Transverse colon (tissue), 4 donors: Measurements from ENCODE around the gene TLE3.

ENCODE experiments used
- EP300 ChIP-seq: sonication (generic); formaldehyde crosslinking; IDR thresholded peaks from one replicate; pipeline ENCODE4 v1.6.1; 2017; ENCODE audit warnings: antibody characterized with exemption, low read depth
- POLR2AphosphoS5 ChIP-seq, 3 donors: sonication (generic); formaldehyde crosslinking; IDR thresholded peaks; one replicate each; pipeline ENCODE4 v1.6.1; 2016; ENCODE audit warnings: antibody characterized with exemption in 3 of 3
- TF ChIP-seq, protein P1 (sequence below), 5 experiments: fragments of 200-600 bp in 3 of 5; fragments of 450-650 bp in 2 of 5; sonication (generic) in 3 of 5; IDR thresholded peaks; 1 replicate in 2 of 5; 2 replicates in 3 of 5; pipeline ENCODE4 v1.5.1; 2016 to 2017; ENCODE audit warnings: antibody characterized with exemption in 5 of 5, inconsistent platforms in 3 of 5, mild to moderate bottlenecking in 2 of 5, moderate library complexity in 1 of 5

DNA sequence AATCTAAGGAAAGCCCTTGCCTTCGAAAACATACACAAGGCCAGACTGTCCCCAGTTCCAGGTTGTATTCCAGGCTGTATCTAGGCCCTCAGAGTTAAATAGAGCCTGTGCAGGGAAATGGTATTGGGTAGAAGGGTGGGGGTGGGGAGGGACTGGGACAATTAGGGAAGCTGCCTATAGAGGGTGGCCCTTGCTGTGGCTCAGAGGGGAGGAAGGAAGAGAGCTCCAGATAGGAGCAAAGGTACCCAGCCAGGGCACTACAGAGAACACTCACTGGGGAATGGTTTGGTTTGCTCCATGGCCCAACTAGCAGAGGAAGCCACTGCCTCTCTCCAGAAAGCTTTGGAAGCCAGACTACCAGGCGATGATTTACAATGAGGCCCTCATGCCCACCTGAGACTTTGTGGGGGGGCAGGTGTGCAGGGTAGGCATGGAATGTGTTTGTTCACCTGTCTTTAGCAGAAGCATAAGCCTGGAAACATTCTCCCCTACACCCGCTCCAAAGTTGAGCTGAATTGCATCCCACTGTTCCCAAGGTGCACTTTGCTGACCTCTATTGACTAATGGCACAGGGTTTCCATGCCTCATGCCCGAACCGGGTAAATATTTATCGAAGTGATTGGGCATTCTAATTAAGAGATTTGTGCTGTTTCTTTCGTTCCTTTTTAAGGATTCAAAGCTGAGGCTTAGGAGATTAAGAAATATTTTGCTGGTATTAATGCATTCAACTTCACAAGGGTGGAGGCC lies 6.3 kb upstream of the TLE3 start:
- TF ChIP-seq, protein P1, sequence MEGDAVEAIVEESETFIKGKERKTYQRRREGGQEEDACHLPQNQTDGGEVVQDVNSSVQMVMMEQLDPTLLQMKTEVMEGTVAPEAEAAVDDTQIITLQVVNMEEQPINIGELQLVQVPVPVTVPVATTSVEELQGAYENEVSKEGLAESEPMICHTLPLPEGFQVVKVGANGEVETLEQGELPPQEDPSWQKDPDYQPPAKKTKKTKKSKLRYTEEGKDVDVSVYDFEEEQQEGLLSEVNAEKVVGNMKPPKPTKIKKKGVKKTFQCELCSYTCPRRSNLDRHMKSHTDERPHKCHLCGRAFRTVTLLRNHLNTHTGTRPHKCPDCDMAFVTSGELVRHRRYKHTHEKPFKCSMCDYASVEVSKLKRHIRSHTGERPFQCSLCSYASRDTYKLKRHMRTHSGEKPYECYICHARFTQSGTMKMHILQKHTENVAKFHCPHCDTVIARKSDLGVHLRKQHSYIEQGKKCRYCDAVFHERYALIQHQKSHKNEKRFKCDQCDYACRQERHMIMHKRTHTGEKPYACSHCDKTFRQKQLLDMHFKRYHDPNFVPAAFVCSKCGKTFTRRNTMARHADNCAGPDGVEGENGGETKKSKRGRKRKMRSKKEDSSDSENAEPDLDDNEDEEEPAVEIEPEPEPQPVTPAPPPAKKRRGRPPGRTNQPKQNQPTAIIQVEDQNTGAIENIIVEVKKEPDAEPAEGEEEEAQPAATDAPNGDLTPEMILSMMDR (IDR thresholded peaks at IDR 0.05), result no peak
- TF ChIP-seq POLR2AphosphoS5 (IDR thresholded peaks at IDR 0.05) (no peak), EP300 (no peak)
